ENCODE results near the gene EPC2. TPM values are rescaled to one million over a fixed set of nuclear protein-coding genes. Genes with fewer than 3 reads are reported as not detected.

EPC2 gene
- total and polyA plus RNA-seq, 2 experiments from 2014 or later = 6.3 to 27.0 TPM

DNA sequence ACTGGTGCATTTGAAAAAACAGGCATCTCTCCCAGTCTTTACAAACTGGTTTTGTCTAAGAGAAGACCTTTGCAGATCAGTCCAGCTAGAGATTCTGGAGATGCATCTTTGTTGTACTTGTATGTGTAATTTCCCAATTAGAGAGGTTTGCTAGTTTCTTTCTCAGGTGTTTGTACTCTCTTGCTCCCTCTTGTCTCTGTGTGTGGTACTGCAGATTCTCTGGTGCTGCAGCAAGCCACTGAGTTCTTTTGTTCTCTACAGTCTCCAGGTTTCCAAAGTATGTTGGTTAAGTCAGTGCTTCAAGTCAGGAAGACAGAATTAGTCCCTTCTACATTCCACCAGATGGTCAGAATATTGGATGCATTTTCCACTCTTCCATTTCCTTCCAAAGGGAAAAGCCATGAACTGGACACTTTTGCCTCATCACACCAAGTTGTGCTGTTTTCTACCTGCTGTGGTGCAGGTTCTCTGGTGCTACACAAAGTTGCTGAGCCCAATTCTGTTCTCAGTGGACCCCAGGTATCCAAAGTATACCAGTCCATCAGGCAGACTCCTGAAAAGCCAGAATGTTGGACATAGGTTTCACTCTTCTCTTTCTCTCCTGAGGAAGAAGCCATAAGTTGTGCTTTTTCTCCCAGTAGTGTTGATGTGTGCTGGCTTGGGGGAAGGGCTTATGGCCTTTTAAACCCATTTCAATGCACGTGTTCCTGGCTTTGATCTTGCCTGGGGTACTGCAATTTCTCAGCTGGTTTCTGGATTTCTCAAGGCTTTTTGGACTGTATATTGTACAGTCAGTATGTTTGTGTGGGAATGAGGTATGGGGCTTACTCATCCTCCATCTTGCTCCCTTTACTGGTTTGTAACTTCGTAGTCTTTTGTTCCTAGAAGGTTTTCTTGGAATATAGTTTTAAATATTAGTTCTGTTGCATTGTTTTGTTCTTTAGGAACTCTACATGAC is 29.8 kb downstream of the EPC2 start:
- no peak overlapping the region for H3K4me3 ChIP-seq
- Mint-ChIP-seq H3K4me1 (peaks cover 41% of the 10 kb centered on the region), H3K27ac (peak overlapping the region; percentile 61; the same call in 1 of the 2 replicates), H3K27me3 (ENCODE audit: insufficient read depth, low read depth, poor library complexity) (peaks cover 10% of the 10 kb centered on the region), H3K4me3 (no peak overlapping the region; the same call in 2 of the 3 replicates), H3K9me3 (no peaks in the 10 kb centered on the region), H3K36me3 (ENCODE audit: low read depth) (peaks cover 10% of the 10 kb centered on the region; the same call in 2 of the 3 replicates)
- no peak overlapping the region for H3K27ac ChIP-seq (ENCODE audit: low read depth)
- H3K4me1 ChIP-seq (ENCODE audit: insufficient read depth) = peaks cover 25% of the 10 kb centered on the region
- no peaks in the 10 kb centered on the region for H3K36me3 ChIP-seq (ENCODE audit: insufficient read depth)
- no peak overlapping the region for H2AFZ ChIP-seq
- no peaks in the 10 kb centered on the region for H3K9me2 ChIP-seq (ENCODE audit: insufficient read depth)
- peaks cover 100% of the 10 kb centered on the region for H3K79me2 ChIP-seq (replicated peaks; ENCODE audit: insufficient read depth)
- TF ChIP-seq CTCF (conservative IDR thresholded peaks at IDR 0.05; ENCODE audit: low read depth in 2 of 2) = peak; percentile 61 to 71
- no peak for TF ChIP-seq ZNF331 (CRISPR knock-in tag; IDR thresholded peaks at IDR 0.05; ENCODE audit: low read depth)
- TF ChIP-seq ZNF462 (CRISPR knock-in tag; IDR thresholded peaks at IDR 0.05) = no peak
- no peaks in the 10 kb centered on the region for H3F3A ChIP-seq (replicated peaks; ENCODE audit: low read depth)
- no peaks in the 10 kb centered on the region; the same call in 1 of the 2 replicates for H4K20me1 ChIP-seq (replicated peaks; ENCODE audit: insufficient read depth)
- DNase-seq (ENCODE audit: low spot score) (peak; percentile 88), ATAC-seq (peak; percentile 84)
- no peaks in the 10 kb centered on the region for H3K27me3 ChIP-seq (ENCODE audit: insufficient read depth)
- 0 out of 2 replicates have a peak overlapping the region, but pooled peaks have one; percentile 0 for H3K4me2 ChIP-seq

Data from GM23338 (cell line).